Retinal pigment epithelial cell (primary cell): ENCODE results near the gene PPP4R2.

Experiments used
- DNase-seq: peaks from one replicate; pipeline ENCODE4 v3.0.0-alpha.2; 2010; ENCODE audit warnings: low read depth
- H3K4me3 ChIP-seq: 2 replicates; pipeline ENCODE4 v1.5.1; 2011; ENCODE audit warnings: mild to moderate bottlenecking, low read length, control low read depth, moderate library complexity
- TF ChIP-seq, protein P1 (sequence below): conservative IDR thresholded peaks from 2 replicates; pipeline ENCODE4 v1.5.1; 2011; ENCODE audit warnings: low read depth, low read length, control low read depth, inconsistent platforms

The PPP4R2 gene

DNA sequence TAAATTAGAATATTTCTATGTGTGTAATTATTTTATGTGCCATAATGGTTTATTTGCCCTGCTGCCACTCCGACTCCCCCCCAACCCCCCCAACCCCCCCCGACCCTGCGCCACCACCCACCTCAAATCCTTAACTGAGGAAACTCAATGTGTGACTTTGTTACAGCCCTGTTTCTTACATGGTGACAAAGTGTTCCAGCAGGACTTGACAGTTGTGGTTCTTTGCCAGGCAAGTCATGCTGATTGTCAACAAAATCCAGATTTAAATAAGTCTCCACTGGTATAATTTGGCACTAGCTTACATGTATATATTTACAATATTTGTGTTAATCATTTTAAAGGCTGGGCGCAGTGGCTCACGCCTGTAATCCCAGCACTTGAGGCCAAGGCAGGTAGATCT, 72.6 kb downstream of the PPP4R2 start:
- no peak for DNase-seq
- H3K4me3 ChIP-seq: no peak overlapping the region
- TF ChIP-seq, protein P1, sequence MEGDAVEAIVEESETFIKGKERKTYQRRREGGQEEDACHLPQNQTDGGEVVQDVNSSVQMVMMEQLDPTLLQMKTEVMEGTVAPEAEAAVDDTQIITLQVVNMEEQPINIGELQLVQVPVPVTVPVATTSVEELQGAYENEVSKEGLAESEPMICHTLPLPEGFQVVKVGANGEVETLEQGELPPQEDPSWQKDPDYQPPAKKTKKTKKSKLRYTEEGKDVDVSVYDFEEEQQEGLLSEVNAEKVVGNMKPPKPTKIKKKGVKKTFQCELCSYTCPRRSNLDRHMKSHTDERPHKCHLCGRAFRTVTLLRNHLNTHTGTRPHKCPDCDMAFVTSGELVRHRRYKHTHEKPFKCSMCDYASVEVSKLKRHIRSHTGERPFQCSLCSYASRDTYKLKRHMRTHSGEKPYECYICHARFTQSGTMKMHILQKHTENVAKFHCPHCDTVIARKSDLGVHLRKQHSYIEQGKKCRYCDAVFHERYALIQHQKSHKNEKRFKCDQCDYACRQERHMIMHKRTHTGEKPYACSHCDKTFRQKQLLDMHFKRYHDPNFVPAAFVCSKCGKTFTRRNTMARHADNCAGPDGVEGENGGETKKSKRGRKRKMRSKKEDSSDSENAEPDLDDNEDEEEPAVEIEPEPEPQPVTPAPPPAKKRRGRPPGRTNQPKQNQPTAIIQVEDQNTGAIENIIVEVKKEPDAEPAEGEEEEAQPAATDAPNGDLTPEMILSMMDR: no peak

DNA sequence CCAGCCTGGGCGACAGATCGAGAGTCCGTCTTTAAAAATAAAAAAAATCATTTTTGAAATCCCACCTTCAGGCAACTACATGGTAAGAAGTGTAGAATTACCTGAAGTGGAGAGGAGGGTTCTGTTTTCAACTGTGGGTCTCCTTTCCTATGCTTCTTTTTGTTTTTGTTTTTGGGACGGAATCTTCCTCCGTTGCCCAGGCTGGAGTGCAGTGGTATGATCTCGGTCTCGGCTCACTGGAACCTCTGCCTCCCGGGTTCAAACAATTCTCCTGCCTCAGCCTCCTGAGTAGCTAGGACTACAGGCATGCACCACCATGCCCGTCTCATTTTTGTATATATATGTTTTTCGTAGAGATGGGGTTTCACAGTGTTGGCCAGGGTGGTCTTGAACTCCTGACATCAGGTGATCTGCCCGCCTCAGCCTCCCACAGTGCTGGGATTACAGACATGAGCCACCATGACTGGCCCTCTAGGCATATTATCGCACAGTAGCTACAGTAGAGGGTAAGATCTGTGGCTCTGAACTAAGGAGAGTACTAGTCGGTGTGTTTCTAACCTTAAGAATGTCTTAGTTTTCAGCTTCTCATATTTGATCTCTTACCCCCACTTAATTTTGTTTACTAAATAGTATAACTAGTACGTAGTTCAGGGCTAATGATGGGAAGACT, 73.3 kb downstream of the PPP4R2 start:
- no peak for DNase-seq
- no peak overlapping the region for H3K4me3 ChIP-seq
- TF ChIP-seq, protein P1: no peak

DNA sequence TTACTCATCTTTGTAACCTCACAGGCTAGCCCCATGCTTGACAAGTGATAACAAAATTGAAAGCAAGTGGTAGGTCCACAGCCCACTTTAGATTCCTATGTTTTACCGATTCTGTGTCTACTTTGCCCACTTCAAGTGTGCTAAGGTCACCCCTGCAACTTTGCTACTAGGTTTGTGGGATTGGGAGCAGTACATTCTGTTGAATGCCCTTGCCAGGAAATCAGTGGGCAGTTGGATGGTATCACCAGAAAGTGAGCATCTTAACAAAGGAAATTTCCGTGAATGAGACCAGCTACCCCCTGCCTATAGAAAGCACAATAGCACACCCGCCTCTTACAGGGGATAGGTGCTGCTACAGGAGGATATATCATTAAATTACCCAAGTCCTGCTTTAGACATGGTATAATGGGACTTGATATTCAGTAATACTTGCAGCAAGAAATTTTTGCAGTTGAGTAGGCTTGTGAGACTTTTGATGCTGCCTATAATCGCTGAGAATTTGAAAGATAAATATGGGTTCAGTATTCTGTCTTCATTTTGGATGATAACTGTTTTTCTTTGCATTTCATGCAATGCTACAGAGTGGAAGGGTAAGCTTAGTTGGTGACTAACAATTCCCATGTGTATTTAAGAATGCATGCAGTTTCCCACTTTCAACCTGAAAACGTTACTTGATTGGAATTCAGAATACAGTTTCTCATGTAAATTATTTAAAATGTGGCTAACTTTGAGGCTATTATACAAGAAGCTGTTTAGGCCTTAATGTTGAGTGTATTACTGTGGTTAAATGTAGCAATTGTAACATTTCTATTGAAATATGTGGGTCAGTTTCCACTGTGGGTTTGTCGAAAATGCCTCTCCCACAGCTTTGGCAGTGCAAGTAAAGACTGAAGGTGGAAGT, 74.3 kb downstream of the PPP4R2 start:
- DNase-seq: no peak
- TF ChIP-seq, protein P1: no peak
- H3K4me3 ChIP-seq: no peak overlapping the region

DNA sequence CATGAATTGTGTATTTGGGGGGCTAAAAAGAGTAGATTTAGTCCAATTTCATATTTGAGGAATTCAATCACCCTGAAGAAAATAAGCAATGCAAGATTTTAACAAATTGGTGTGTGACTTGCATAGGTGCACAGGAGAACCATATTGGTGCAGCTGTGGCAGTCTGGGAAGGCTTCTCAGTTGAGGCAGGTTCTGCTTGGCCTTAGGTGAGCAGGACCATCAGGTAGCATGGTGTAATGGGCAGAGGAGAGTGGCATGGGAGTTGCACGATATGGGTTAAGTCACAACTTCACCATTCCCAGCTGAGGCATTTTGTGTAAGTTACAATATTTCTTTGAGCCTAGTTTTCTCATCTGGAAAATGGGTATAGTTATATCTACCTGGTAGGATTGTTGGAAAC, 75.3 kb downstream of the PPP4R2 start:
- TF ChIP-seq, protein P1: no peak
- no peak for DNase-seq

DNA sequence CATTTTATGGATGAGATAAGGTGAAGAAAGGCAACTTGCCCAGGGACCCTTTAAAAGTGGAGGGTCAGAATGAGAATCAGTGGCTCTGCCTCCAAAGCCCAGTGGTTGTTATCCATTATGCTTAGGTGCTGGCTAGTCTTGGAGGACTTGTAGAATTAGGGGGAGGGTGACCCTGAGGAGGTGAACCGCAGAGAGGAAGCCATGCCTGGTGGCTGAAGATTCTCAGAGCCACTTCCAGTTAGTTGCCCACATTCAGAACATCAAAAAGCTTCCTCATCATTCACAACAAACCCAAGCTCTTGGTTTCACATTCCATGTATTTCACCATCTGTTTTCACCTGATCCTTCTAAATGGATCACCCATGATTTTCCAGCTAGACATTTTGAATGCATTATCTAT, 76.0 kb downstream of the PPP4R2 start:
- no peak overlapping the region for H3K4me3 ChIP-seq
- no peak for DNase-seq
- TF ChIP-seq, protein P1: no peak

More for the DNA sequence above, 75.3 kb downstream of the PPP4R2 start:
- no peak overlapping the region for H3K4me3 ChIP-seq

DNA sequence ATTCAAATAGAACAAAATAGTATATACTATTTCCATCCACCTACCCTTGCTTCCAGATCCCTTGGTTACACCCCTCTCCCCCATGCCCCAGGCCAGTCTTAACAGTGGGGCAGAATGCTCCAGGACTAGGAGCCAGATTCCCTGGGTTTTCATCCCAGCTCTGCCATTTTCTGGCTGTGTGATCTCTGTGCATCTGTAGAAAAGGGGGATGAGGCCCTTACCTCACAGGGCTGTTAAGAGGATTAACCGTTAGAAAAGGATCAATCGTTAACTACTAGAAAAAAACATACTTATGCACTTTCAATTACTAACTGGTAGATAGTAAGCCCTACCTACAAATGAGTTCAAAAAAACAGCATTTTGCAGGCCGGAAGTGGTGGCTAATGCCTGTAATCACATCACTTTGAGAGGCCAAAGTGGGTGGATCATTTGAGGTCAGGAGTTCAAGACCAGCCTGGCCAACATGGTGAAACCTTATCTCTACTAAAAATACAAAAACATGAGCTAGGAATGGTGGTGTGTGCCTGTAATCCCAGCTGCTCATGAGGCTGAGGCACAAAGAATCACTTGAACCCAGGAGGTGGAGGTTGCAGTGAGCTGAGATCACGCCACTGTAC, 76.6 kb downstream of the PPP4R2 start:
- TF ChIP-seq, protein P1: no peak
- no peak for DNase-seq
- no peak overlapping the region for H3K4me3 ChIP-seq

DNA sequence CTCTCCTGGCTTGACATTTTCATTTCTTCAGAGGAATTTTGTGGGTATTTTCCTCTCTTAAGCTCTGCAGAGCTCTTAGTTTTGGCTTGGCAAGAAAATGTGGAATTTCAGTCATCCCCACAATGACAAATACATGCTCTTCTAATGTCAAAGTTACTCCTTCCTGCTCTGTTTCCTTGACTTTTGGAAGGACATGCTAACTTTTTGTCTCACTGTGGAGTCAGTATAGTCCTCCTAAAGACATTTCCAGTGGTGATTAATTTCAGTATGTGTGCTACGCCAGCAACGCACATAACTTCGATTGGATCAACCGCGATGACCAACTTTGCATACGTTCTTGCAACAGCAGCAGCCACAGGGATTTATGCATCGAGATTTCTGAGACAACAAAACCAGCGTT, 78.2 kb downstream of the PPP4R2 start:
- DNase-seq: no peak
- TF ChIP-seq, protein P1: no peak
- H3K4me3 ChIP-seq: no peak overlapping the region
